Transverse colon (tissue), 4 donors: Measurements from ENCODE around the gene SYCE3.

ENCODE experiments used
- POLR2AphosphoS5 ChIP-seq, 3 donors: sonication (generic); formaldehyde crosslinking; IDR thresholded peaks; one replicate each; pipeline ENCODE4 v1.6.1; 2016; ENCODE audit warnings: antibody characterized with exemption in 3 of 3
- TF ChIP-seq, protein P1 (sequence below), 5 experiments: fragments of 200-600 bp in 3 of 5; fragments of 450-650 bp in 2 of 5; sonication (generic) in 3 of 5; IDR thresholded peaks; 1 replicate in 2 of 5; 2 replicates in 3 of 5; pipeline ENCODE4 v1.5.1; 2016 to 2017; ENCODE audit warnings: antibody characterized with exemption in 5 of 5, inconsistent platforms in 3 of 5, mild to moderate bottlenecking in 2 of 5, moderate library complexity in 1 of 5

DNA sequence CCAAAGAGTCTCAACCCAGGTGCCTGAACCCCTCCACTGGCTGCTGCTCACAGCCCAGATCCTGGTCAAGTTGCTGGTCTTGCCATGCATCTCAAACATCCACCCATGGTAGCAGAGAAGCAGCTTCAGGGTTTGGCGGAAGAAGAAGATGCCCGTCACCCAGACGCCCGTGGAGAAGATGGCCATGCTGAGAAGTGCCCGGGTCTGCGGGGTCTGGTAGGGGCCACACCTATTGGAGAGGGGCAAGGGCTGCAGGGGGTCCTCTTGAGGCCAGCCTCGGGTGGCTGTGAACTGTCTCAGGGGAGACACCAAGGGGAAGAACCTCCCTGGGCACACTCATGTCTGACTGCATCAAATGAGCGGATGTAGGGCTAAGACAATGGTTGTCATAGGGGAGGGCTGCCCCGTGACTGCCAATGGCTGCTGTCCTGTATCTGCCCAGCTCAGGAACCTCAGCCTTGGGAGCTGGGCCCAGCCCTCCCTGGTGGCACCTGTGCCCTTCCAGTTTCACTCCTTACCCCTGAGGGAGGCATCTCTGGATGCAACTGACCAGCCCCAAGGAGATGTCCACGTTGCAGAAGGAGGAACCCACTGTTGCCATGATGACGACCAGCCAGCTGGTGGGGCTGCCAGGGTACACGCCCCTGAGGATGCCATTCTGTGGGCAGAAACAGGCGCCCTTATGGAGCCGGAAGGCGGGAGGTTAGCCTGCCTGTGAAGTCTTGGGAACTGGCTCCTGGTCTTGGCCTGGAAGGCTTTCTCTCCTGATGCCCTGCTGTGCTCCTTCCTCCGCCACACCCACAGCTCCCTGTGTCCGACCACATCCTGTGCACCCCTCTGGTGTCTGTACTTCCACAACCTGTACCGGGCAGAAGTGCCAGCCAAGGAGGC lies 14.3 kb upstream of the SYCE3 start:
- no peak for TF ChIP-seq POLR2AphosphoS5 (IDR thresholded peaks at IDR 0.05)
- TF ChIP-seq, protein P1, sequence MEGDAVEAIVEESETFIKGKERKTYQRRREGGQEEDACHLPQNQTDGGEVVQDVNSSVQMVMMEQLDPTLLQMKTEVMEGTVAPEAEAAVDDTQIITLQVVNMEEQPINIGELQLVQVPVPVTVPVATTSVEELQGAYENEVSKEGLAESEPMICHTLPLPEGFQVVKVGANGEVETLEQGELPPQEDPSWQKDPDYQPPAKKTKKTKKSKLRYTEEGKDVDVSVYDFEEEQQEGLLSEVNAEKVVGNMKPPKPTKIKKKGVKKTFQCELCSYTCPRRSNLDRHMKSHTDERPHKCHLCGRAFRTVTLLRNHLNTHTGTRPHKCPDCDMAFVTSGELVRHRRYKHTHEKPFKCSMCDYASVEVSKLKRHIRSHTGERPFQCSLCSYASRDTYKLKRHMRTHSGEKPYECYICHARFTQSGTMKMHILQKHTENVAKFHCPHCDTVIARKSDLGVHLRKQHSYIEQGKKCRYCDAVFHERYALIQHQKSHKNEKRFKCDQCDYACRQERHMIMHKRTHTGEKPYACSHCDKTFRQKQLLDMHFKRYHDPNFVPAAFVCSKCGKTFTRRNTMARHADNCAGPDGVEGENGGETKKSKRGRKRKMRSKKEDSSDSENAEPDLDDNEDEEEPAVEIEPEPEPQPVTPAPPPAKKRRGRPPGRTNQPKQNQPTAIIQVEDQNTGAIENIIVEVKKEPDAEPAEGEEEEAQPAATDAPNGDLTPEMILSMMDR (IDR thresholded peaks at IDR 0.05): no peak
